GM12891 (cell line): ENCODE measurements around the gene ADGRB3.

ENCODE experiments used
- PAX5 ChIP-seq: IDR thresholded peaks from 2 replicates; pipeline ENCODE4 v1.6.1; 2011; ENCODE audit warnings: low read length, moderate library complexity, mild to moderate bottlenecking; ENCODE audit not compliant: insufficient read depth, severe bottlenecking
- POLR2A ChIP-seq: IDR thresholded peaks from 2 replicates; pipeline ENCODE4 v1.6.1; 2011; ENCODE audit warnings: low read depth, low read length, control low read depth
- POLR2AphosphoS5 ChIP-seq: IDR thresholded peaks from 2 replicates; pipeline ENCODE4 v1.6.1; 2011; ENCODE audit warnings: low read depth, low read length, control low read depth
- SPI1 ChIP-seq: IDR thresholded peaks from 2 replicates; pipeline ENCODE4 v1.6.1; 2011; ENCODE audit warnings: low read depth, low read length, control low read depth
- TAF1 ChIP-seq: IDR thresholded peaks from 2 replicates; pipeline ENCODE4 v1.6.1; 2011; ENCODE audit warnings: low read depth, low read length, control low read depth

DNA sequence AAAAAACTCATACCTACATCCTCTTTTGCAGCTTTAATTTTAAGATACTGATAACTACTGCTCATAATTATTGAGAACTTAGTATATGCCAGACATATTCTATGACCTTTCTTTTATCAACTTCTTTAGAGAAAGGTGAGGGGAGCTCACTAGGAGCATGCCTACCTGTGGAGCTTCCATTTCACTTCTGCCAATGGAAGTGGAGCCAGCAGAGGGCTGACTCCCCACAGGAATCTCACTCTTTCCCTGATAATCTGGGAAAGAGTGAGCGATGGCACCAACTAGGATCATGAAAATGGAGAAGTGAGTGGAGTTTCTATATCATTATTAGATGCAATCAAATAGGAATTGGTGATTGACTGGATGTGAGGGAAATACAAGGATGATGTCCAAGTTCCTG, 676.8 kb downstream of the ADGRB3 start:
- TF ChIP-seq POLR2A (no peak), TAF1 (no peak), SPI1 (no peak), POLR2AphosphoS5 (no peak), PAX5 (no peak)
